ENCODE data around the gene CTSA. TPM values are rescaled to one million over a fixed set of nuclear protein-coding genes. Genes with fewer than 3 reads are reported as not detected.

CTSA gene
- 94.8 to 123 TPM (median 110 TPM) in 5 replicates for total RNA-seq (2022; extraction: Qiagen RNA extraction)

GRCh38 chr20:45890985-45891983, at the start of gene CTSA, which contains the start of gene NEURL2:
Gene CTSA (plus strand): TSS chr20:45891335. CDS start chr20:45891569, 234 bp downstream.
Gene NEURL2 (minus strand): TSS chr20:45891208. CDS start chr20:45890991, 217 bp downstream.

GRCh38 chr20:45857114-45857881, 33.8 kb upstream of the CTSA start, which contains the start of the genes ACOT8 and ZSWIM3:
Gene ACOT8 (minus strand): TSS chr20:45857392. CDS start chr20:45857315, 77 bp downstream.
Gene ZSWIM3 (plus strand): TSS chr20:45857614. CDS start chr20:45857826, 212 bp downstream.

GRCh38 chr20:45880988-45881788, 9.9 kb upstream of the CTSA start, which contains the start of gene ZSWIM1:
Gene ZSWIM1 (plus strand): TSS chr20:45881227. CDS start chr20:45882593, 1,366 bp downstream.

GRCh38 chr20:45887346-45887715, 3.8 kb upstream of the CTSA start, which contains the start of gene SPATA25:
Gene SPATA25 (minus strand): TSS chr20:45887622. CDS start chr20:45887590, 32 bp downstream.

GRCh38 chr20:45911486-45912343, 20.6 kb downstream of the CTSA start, which contains the start of gene PLTP:
Gene PLTP (minus strand): TSS chr20:45912155. CDS start chr20:45911452, 703 bp downstream.

GRCh38 chr20:45934586-45935415, 43.7 kb downstream of the CTSA start, which contains the start of gene PCIF1:
Gene PCIF1 (plus strand): TSS chr20:45934683. CDS start chr20:45939000, 4,317 bp downstream.

Other genes with a start within 250 kb of the CTSA start
- not detected in 5 replicates for gene WFDC11, start 221.1 kb upstream of the CTSA start, total RNA-seq (2022; extraction: Qiagen RNA extraction)
- not detected in 5 replicates for gene WFDC13, start 189.3 kb upstream of the CTSA start, total RNA-seq (2022; extraction: Qiagen RNA extraction)
- not detected in 5 replicates for gene WFDC10B, start 186.3 kb upstream of the CTSA start, total RNA-seq (2022; extraction: Qiagen RNA extraction)
- not detected in 5 replicates for gene SPINT4, start 169.0 kb upstream of the CTSA start, total RNA-seq (2022; extraction: Qiagen RNA extraction)
- gene WFDC3, start 99.5 kb upstream of the CTSA start, total RNA-seq (2022; extraction: Qiagen RNA extraction): 0.44 TPM in 1 of 5 replicates, not detected in the others
- gene DNTTIP1, start 99.4 kb upstream of the CTSA start, total RNA-seq (2022; extraction: Qiagen RNA extraction): 32.1 to 37.5 TPM (median 35.7 TPM) in 5 replicates
- 215 to 248 TPM (median 240 TPM) in 5 replicates for gene UBE2C, start 78.7 kb upstream of the CTSA start, total RNA-seq (2022; extraction: Qiagen RNA extraction)
- 0.28 TPM in 1 of 5 replicates, not detected in the others for gene TNNC2, start 64.0 kb upstream of the CTSA start, total RNA-seq (2022; extraction: Qiagen RNA extraction)
- 7.8 to 11.6 TPM (median 10.7 TPM) in 5 replicates for gene SNX21, start 57.5 kb upstream of the CTSA start, total RNA-seq (2022; extraction: Qiagen RNA extraction)
- 14.5 to 20.5 TPM (median 19.7 TPM) in 5 replicates for gene ACOT8, start 33.9 kb upstream of the CTSA start, total RNA-seq (2022; extraction: Qiagen RNA extraction)
- 1.3 to 1.9 TPM (median 1.7 TPM) in 5 replicates for gene ZSWIM3, start 33.7 kb upstream of the CTSA start, total RNA-seq (2022; extraction: Qiagen RNA extraction)
- gene ZSWIM1, start 10.1 kb upstream of the CTSA start, total RNA-seq (2022; extraction: Qiagen RNA extraction): 4.8 to 5.9 TPM (median 5.8 TPM) in 5 replicates
- 0.19 to 0.53 TPM (median 0.40 TPM) in 3 of 5 replicates, not detected in the others for gene SPATA25, start 3.7 kb upstream of the CTSA start, total RNA-seq (2022; extraction: Qiagen RNA extraction)
- gene NEURL2, start 127 bp upstream of the CTSA start, total RNA-seq (2022; extraction: Qiagen RNA extraction): 0.61 to 1.7 TPM (median 0.94 TPM) in 5 replicates
- 1.6 to 2.0 TPM (median 1.8 TPM) in 5 replicates for gene PLTP, start 20.8 kb downstream of the CTSA start, total RNA-seq (2022; extraction: Qiagen RNA extraction)
- 27.8 to 35.7 TPM (median 33.3 TPM) in 5 replicates for gene PCIF1, start 43.3 kb downstream of the CTSA start, total RNA-seq (2022; extraction: Qiagen RNA extraction)
- 6.8 to 10.2 TPM (median 9.2 TPM) in 5 replicates for gene ZNF335, start 80.9 kb downstream of the CTSA start, total RNA-seq (2022; extraction: Qiagen RNA extraction)
- gene MMP9, start 117.6 kb downstream of the CTSA start, total RNA-seq (2022; extraction: Qiagen RNA extraction): 0.19 to 0.48 TPM (median 0.40 TPM) in 5 replicates
- 13.5 to 17.2 TPM (median 14.0 TPM) in 5 replicates for gene SLC12A5, start 137.9 kb downstream of the CTSA start, total RNA-seq (2022; extraction: Qiagen RNA extraction)
- gene NCOA5, start 198.6 kb downstream of the CTSA start, total RNA-seq (2022; extraction: Qiagen RNA extraction): 17.7 to 23.9 TPM (median 20.3 TPM) in 5 replicates
- 4.2 to 4.9 TPM (median 4.5 TPM) in 5 replicates for gene CD40, start 227.0 kb downstream of the CTSA start, total RNA-seq (2022; extraction: Qiagen RNA extraction)